GM15510 (cell line): ENCODE data around the gene VPS35.

Source experiments
- POLR2A ChIP-seq: IDR thresholded peaks from 3 replicates; pipeline ENCODE4 v1.6.1; 2011; ENCODE audit warnings: borderline replicate concordance; ENCODE audit not compliant: insufficient read length; ENCODE audit errors: extremely low read depth

VPS35 gene

GRCh38 chr16:46632778-46633733 lies 55.9 kb downstream of the VPS35 start:
- no peak for TF ChIP-seq POLR2A

- no peak for TF ChIP-seq POLR2A
These were observed 59.4 kb downstream of the VPS35 start for GRCh38 chr16:46629331-46630219.

- TF ChIP-seq POLR2A, result no peak
These were observed 61.2 kb downstream of the VPS35 start for GRCh38 chr16:46627746-46628145.

DNA sequence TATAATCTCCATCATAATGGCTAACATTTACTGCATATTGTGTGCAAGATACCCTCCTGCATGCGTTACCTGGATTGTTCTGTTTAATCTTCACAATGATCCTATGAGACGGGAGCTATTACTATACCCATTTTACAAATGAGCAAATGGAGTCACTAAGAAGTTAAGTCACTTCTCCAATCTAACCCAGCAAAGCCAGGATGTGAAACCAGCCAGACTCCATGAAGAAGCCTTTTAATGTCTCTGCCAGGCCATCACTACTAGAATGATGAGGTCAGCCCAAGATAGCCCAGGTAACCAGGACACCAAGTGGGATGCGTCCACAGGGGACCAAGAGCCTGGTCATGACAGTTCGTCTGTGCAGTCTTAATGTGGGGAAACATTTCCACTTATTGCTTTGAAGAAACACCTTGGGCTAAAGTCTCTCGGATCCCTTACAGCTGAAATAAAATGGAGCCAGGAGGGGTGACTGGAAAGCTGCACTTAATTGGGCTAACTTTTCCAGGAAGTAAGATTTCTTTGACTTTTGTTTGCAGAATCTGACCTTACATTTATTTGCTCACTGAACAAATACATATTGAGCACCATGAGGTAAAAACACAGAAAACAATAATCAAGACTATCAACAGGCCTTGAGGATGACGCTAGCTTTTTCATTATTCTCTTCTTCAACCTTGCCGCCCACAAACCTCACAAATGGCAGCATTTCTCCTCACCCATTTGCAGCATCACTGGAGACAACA lies 66.9 kb downstream of the VPS35 start:
- TF ChIP-seq POLR2A, result no peak

GRCh38 chr16:46621006-46621933 lies 67.7 kb downstream of the VPS35 start, which contains the start of gene SHCBP1:
TSS of gene SHCBP1 (minus strand) at chr16:46621379. CDS start at chr16:46621359, 20 bp downstream.
- TF ChIP-seq POLR2A, result peak; percentile 87

- no peak for TF ChIP-seq POLR2A
These were observed 68.5 kb downstream of the VPS35 start for GRCh38 chr16:46620266-46621005.

DNA sequence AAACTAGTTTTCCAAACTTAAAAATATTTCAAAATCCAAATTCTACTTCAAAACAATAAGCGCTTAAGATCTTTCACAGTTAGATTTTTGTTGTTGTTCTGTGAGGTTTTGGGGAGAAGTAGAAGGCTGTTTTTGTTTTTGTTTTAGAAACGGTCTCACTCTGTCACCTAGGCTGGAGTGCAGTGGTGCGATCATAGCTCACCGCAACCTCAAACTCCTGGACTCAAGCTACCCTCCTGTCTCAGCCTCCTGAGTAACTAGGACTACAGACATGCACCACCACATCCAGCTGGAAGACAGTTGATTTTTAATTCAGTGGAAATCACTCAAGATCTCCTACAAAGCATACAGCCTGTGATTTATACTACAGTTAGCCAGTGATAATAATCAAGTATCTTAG lies 70.5 kb downstream of the VPS35 start:
- no peak for TF ChIP-seq POLR2A

DNA sequence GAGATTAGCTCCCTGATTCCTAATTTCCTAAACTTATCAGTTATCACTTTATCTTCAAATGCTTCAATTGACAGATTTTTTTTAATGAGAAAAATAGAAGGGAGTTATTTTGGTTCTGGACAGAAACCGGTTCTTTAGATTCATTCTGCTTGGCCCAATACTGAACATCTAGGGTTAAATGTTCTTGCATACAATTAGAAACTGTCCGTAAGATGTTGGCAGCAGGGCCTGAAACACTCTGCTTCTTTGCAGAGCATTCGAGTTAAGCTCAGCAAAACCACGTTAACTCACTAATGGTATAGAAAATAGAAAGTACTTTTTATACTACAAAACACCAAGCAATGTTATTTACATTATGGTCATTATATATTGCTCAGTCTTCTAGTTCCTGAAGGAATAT lies 75.0 kb downstream of the VPS35 start:
- TF ChIP-seq POLR2A, result no peak

GRCh38 chr16:46613352-46613751 lies 75.6 kb downstream of the VPS35 start:
- TF ChIP-seq POLR2A, result no peak

DNA sequence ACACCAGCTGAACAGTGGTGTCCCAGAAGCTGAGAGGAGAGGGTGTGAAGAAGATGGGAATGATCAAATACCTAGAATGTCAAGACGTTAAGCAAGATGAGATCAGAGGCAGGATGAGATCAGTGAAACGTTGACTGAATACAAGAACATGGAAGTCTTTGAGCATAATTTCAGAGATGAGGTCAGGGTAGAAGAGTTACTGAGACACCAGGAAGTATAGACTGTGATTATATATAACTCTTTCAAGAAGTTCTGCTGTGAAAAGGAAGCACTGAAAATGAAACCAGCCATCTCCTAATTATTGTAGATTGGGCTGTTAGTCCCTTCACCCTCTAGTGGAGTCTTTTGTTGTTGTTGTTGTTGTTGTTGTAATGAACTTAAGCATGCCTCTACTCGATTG lies 76.9 kb downstream of the VPS35 start:
- TF ChIP-seq POLR2A, result no peak

DNA sequence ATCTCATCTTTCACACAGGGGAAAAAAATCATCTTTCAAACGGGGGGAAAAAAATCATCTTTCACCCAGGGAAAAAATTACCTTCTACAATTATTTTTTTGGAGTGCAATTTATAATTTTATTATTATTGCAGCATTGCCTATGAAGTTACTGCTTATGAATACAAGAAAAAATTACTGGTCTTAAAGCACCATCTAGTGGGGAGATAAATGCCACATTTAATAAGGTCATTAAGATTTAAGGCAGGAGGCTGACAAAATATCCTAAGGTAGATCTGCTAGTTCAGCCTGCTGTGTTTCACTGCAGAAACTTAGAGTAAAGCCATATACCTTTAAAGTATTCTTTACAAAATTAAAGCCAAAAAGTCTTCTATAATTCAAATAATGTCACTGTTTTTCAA lies 81.4 kb downstream of the VPS35 start:
- no peak for TF ChIP-seq POLR2A

DNA sequence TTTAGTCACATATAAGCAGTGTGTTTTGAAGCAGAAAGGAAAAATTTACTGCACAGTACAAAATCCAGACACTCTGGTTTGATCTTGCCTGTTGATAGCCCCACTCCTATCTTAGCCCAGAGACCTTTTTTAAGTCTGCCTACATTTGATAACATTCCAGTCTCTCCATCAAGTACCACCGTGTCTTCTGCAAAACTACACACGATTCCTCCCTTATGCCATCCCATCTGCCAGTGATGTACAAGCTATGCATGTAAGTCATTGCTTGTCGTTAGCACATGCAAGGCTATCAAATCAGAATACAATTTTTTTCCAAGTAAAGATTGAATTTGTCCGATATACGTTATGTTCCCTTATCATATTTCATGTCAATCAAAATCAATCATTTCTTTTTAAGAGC lies 82.7 kb downstream of the VPS35 start:
- no peak for TF ChIP-seq POLR2A
